ENCODE results near the gene LIFR. TPM values are rescaled to one million over a fixed set of nuclear protein-coding genes. Genes with fewer than 3 reads are reported as not detected.

Gene LIFR
- total RNA-seq, 1 donor from 2014 or later, result 7.5 TPM

DNA sequence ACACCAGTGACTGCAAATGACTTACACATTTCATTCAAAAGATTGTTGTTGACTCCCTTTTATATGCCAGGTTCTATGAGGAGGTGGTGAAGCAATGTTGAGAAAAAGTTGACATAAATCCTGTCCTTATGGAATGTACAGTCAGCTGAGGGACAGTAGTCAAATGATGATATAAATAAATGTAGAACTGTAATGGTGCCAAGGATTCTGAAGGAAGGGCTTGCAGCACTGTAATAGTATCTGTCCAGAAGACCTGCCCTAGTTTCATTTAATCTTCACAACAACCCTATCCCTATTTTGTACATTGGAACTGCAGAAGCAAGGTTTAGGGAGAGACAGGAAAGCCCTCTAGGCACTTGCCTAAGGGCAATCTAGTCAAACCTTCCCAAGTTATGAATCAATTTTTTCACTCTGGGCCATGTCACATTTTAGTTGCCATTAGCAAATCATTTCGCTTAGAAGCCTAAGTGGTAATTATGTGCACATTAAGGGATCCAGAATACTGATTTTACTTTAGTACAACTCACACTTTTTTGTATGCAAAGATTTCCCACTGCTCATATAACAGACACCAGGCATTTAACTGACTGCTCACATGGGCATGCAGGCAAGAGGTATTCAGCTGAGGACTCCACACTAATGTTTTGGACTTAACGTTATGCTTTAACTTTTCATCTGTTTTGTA is 34.5 kb upstream of the LIFR start:
- Mint-ChIP-seq H3K36me3 (ENCODE audit: low read depth) (no peaks in the 10 kb centered on the region), H3K27me3 (ENCODE audit: low read depth) (no peaks in the 10 kb centered on the region), H3K4me3 (ENCODE audit: unreplicated experiment) (no peak overlapping the region), H3K4me1 (ENCODE audit: low read depth) (peaks cover 18% of the 10 kb centered on the region), H3K9me3 (ENCODE audit: low read depth) (no peaks in the 10 kb centered on the region), H3K27ac (ENCODE audit: unreplicated experiment) (no peak overlapping the region)
- TF ChIP-seq, protein P1, sequence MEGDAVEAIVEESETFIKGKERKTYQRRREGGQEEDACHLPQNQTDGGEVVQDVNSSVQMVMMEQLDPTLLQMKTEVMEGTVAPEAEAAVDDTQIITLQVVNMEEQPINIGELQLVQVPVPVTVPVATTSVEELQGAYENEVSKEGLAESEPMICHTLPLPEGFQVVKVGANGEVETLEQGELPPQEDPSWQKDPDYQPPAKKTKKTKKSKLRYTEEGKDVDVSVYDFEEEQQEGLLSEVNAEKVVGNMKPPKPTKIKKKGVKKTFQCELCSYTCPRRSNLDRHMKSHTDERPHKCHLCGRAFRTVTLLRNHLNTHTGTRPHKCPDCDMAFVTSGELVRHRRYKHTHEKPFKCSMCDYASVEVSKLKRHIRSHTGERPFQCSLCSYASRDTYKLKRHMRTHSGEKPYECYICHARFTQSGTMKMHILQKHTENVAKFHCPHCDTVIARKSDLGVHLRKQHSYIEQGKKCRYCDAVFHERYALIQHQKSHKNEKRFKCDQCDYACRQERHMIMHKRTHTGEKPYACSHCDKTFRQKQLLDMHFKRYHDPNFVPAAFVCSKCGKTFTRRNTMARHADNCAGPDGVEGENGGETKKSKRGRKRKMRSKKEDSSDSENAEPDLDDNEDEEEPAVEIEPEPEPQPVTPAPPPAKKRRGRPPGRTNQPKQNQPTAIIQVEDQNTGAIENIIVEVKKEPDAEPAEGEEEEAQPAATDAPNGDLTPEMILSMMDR (IDR thresholded peaks at IDR 0.05), result no peak
- DNase-seq (ENCODE audit: low spot score), result no peak

DNA sequence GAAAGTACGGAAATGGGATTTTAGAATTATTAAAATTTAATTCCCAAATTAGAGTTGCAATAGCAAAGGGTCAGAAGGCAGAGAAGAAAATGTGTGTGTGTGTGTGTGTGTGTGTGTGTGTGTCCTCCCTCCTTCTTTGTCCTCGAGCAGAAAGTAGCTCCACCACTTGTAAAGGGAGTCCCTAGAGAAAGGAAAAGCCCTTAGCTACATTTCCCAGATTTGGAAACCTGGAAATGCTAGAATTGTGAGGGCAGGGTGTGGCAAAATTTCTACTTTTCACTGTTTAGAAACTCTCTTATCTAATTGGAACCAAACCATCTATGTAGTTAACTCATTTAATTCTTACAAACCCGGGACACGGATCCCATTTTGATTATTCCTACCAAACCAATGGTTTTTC is 33.2 kb upstream of the LIFR start:
- TF ChIP-seq, protein P1 (IDR thresholded peaks at IDR 0.05), result no peak
- Mint-ChIP-seq H3K9me3 (ENCODE audit: low read depth) (no peaks in the 10 kb centered on the region), H3K4me1 (ENCODE audit: low read depth) (peaks cover 10% of the 10 kb centered on the region), H3K27ac (ENCODE audit: unreplicated experiment) (no peak overlapping the region), H3K36me3 (ENCODE audit: low read depth) (no peaks in the 10 kb centered on the region), H3K4me3 (ENCODE audit: unreplicated experiment) (no peak overlapping the region), H3K27me3 (ENCODE audit: low read depth) (no peaks in the 10 kb centered on the region)
- no peak for DNase-seq (ENCODE audit: low spot score)

DNA sequence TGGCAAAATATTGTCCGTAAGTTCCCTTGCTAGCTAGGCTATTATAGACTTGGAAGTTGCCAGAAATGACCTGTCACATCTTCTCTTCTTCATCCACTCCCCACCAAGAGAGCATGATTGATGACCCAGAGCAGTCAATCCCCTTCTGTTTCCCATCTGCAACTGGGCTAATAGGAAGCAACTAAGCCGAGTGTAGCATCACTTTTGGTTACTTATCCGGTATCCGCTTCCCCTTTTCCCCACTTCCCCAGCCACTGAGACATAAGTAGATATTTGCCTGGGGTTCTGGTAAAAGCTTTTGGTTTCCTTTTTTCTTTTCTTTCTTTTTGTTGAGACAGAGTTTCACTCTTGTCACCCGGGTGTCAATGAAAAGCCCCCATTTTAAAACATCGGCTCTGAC is 29.4 kb upstream of the LIFR start:
- Mint-ChIP-seq H3K27me3 (ENCODE audit: low read depth) (peaks cover 8% of the 10 kb centered on the region), H3K27ac (ENCODE audit: unreplicated experiment) (no peak overlapping the region), H3K9me3 (ENCODE audit: low read depth) (no peaks in the 10 kb centered on the region), H3K4me3 (ENCODE audit: unreplicated experiment) (no peak overlapping the region), H3K36me3 (ENCODE audit: low read depth) (no peaks in the 10 kb centered on the region), H3K4me1 (ENCODE audit: low read depth) (peaks cover 4% of the 10 kb centered on the region)
- no peak for DNase-seq (ENCODE audit: low spot score)
- TF ChIP-seq, protein P1 (IDR thresholded peaks at IDR 0.05), result no peak

DNA sequence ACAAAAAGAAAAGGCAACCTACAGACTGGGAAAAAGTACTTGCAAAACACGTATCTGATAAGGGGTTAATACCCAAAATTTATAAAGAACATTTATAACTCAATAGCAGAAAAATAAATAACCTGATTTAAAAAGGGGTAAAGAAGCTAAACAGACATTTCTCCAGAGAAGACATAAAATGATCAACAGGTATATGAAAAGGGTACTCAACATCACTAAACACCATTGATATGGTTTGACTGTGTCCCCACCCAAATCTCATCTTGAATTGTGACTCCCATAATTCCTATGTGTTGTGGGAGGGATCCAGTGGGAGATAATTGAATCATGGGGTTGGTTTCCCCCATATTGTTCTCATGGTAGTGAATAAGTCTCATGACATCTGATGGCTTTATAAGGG is 27.1 kb upstream of the LIFR start:
- no peak for DNase-seq (ENCODE audit: low spot score)
- TF ChIP-seq, protein P1 (IDR thresholded peaks at IDR 0.05), result no peak
- Mint-ChIP-seq H3K27me3 (ENCODE audit: low read depth) (peaks cover 15% of the 10 kb centered on the region), H3K9me3 (ENCODE audit: low read depth) (no peaks in the 10 kb centered on the region), H3K36me3 (ENCODE audit: low read depth) (no peaks in the 10 kb centered on the region), H3K4me1 (ENCODE audit: low read depth) (no peaks in the 10 kb centered on the region), H3K27ac (ENCODE audit: unreplicated experiment) (no peak overlapping the region), H3K4me3 (ENCODE audit: unreplicated experiment) (no peak overlapping the region)

DNA sequence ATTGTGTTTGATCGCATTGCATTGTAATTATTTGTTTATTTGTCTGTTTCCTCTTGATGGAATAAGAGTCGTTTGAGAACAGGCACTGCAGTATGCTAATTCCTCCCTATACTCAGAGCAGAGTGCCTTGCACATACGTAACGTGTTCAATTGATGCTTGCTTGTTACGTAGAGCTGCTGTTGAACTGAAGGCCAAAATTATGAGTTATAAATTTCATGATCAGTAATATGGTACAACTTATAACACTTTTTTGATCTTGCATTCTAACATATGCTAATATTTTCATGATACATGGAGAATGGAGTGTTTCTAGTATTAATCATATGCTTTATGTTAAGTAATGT is 26.5 kb upstream of the LIFR start:
- Mint-ChIP-seq H3K9me3 (ENCODE audit: low read depth) (no peaks in the 10 kb centered on the region), H3K4me1 (ENCODE audit: low read depth) (no peaks in the 10 kb centered on the region), H3K27me3 (ENCODE audit: low read depth) (peaks cover 15% of the 10 kb centered on the region), H3K27ac (ENCODE audit: unreplicated experiment) (no peak overlapping the region), H3K36me3 (ENCODE audit: low read depth) (no peaks in the 10 kb centered on the region), H3K4me3 (ENCODE audit: unreplicated experiment) (no peak overlapping the region)
- TF ChIP-seq, protein P1 (IDR thresholded peaks at IDR 0.05), result no peak
- no peak for DNase-seq (ENCODE audit: low spot score)

Data from chondrocyte (in vitro differentiated cells).